SK-N-MC (cell line): ENCODE measurements around the gene BIRC7.

Experiments
- EZH2 ChIP-seq: fragments of 200-600 bp; sonication (generic); IDR thresholded peaks from one replicate; pipeline ENCODE4 v1.6.1; 2017; ENCODE audit warnings: antibody characterized with exemption
- POLR2AphosphoS5 ChIP-seq: IDR thresholded peaks from 2 replicates; pipeline ENCODE4 v1.6.1; 2012; ENCODE audit warnings: mild to moderate bottlenecking, low read depth, low read length, borderline replicate concordance

DNA sequence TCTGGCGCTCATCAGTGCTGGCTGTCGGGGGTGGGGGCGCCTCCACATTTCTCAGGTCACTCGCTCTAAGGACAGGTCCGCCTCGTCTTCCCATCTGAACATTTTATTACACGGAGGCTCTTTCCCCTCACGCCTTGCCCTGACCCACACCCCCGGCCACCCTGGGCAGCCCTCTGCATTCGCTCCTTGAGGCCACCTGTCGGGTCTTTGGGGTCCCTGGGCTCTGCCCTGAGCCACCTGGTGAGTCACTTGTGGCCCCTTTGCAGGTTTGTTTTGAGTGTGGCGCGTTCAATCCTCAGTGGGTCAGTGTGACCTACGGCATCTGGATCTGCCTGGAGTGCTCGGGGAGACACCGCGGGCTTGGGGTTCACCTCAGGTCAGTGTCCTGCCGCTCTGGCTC lies 40.1 kb downstream of the BIRC7 start:
- TF ChIP-seq POLR2AphosphoS5: no peak
- TF ChIP-seq EZH2: no peak
